ENCODE results near the gene ANAPC5. TPM values are rescaled to one million over a fixed set of nuclear protein-coding genes. Genes with fewer than 3 reads are reported as not detected.
A peak's percentile ranks its signal among the peaks of the same experiment; 100 is the strongest.

ANAPC5 gene
- total RNA-seq, 4 donors from 2014 or later: 84.1 to 128 (median 91.8) TPM

DNA sequence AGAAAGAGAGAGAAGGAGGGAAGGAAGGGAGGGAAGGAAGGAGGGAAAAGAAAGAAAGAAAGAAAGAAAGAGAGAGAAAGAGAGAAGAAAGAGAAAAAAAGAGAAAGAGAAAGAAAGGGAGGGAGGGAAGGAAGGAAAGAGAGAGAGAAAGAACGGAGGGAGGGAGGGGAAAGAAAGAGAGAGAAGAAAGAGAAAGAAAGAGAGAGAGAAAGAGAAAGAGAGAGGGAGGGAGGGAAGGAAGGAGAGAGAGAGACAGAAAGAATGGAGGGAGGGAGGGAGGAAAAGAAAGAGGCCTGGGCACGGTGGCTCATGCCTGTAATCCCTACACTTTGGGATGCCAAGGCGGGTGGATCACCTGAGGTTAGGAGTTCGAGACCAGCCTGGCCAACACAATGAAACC lies 5.1 kb upstream of the ANAPC5 start:
- intact Hi-C loops (cut with DNase I; ENCODE audit: low total_unique reads) (no loop called here), in situ Hi-C loops (cut with MboI; ENCODE audit: low sequenced_read_pairs in 4 of 4) (no loop called here)
- Histone ChIP-seq H3K27ac (no peak overlapping the region), H3K4me1 (peaks cover 0 to 6% of the 10 kb centered on the region in 2 donors), H3K4me3 (no peak overlapping the region), H3K27me3 (no peaks in the 10 kb centered on the region), H3K36me3 (no peaks in the 10 kb centered on the region), H3K9me3 (no peaks in the 10 kb centered on the region)
- ATAC-seq: no peak
- TF ChIP-seq, protein P1, sequence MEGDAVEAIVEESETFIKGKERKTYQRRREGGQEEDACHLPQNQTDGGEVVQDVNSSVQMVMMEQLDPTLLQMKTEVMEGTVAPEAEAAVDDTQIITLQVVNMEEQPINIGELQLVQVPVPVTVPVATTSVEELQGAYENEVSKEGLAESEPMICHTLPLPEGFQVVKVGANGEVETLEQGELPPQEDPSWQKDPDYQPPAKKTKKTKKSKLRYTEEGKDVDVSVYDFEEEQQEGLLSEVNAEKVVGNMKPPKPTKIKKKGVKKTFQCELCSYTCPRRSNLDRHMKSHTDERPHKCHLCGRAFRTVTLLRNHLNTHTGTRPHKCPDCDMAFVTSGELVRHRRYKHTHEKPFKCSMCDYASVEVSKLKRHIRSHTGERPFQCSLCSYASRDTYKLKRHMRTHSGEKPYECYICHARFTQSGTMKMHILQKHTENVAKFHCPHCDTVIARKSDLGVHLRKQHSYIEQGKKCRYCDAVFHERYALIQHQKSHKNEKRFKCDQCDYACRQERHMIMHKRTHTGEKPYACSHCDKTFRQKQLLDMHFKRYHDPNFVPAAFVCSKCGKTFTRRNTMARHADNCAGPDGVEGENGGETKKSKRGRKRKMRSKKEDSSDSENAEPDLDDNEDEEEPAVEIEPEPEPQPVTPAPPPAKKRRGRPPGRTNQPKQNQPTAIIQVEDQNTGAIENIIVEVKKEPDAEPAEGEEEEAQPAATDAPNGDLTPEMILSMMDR (IDR thresholded peaks at IDR 0.05 in 4 of 5, conservative IDR thresholded peaks at IDR 0.05 in 1 of 5): no peak
- no peak for TF ChIP-seq POLR2A (IDR thresholded peaks at IDR 0.05)
- DNase-seq: no peak

DNA sequence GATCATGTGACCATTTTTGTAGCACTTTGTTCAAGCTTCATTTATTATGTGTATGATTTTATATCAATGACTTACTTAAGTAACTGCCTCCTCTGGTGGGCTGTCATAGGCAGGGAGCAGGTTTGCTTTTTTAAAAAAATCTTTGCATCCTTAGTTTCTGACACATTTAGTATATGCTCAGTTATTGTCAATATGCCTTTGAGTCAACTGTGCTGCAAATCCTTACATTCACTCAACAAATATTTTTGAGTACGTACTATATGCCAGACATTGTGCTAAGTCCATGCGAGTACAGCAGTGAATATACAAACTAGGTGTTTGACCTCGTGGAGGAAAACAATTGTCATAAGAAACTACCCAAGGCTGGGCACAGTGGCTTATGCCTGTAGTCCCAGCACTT lies 4.4 kb upstream of the ANAPC5 start:
- Histone ChIP-seq H3K36me3 (no peaks in the 10 kb centered on the region), H3K4me3 (no peak overlapping the region), H3K9me3 (no peaks in the 10 kb centered on the region), H3K27ac (no peak overlapping the region), H3K4me1 (peaks cover under 1 to 6% of the 10 kb centered on the region in 2 donors), H3K27me3 (no peaks in the 10 kb centered on the region)
- no peak for DNase-seq
- intact Hi-C loops (cut with DNase I; ENCODE audit: low total_unique reads) (no loop called here), in situ Hi-C loops (cut with MboI; ENCODE audit: low sequenced_read_pairs in 4 of 4) (no loop called here)
- ATAC-seq: no peak
- no peak for TF ChIP-seq POLR2A (IDR thresholded peaks at IDR 0.05)
- TF ChIP-seq, protein P1 (IDR thresholded peaks at IDR 0.05 in 4 of 5, conservative IDR thresholded peaks at IDR 0.05 in 1 of 5): no peak

DNA sequence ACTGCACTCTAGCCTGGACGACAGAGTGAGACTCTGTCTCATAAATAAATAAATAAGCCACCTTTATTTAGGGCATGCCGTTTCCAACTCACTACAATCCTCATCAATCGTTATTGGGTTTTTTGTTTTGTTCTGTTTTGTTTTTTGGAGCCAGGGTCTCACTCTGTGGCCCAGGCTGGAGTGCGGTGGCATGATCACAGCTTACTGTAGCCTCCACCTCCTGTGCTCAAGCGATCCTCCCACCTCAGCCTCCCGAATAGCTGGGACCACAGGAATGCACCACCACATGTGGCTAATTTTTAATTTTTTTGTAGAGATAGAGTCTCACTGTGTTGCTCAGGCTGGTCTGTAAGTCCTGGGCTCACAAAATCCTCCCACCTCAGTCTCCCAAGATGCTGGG lies 3.6 kb upstream of the ANAPC5 start:
- intact Hi-C loops (cut with DNase I; ENCODE audit: low total_unique reads): no loop called here
- Histone ChIP-seq H3K36me3 (no peaks in the 10 kb centered on the region), H3K9me3 (no peaks in the 10 kb centered on the region), H3K4me3 (no peak overlapping the region), H3K4me1 (peaks cover 9 to 15% of the 10 kb centered on the region in 2 donors), H3K27ac (no peak overlapping the region), H3K27me3 (no peaks in the 10 kb centered on the region)
- DNase-seq (no peak), ATAC-seq (no peak)
- in situ Hi-C loops (cut with MboI; ENCODE audit: low sequenced_read_pairs in 4 of 4): no loop called here
- no peak for TF ChIP-seq POLR2A (IDR thresholded peaks at IDR 0.05)
- TF ChIP-seq, protein P1 (IDR thresholded peaks at IDR 0.05 in 4 of 5, conservative IDR thresholded peaks at IDR 0.05 in 1 of 5): no peak

DNA sequence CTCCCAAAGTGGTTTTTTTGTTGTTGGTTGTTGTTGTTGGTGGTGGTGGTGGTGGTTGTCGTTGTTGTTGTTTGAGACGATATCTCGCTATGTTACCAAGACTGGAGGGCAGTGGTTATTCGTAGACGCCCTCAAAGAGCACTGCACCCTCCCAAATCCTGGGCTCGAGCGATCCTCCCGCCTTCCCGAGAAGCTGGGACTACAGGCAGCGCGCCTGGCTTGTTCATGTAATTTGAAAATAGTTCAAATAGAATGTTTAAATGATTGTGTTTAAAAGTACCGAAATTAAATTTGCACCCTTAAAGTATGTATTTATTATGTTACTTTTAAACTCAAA lies 439 bp upstream of the ANAPC5 start:
- no peak for TF ChIP-seq POLR2A (IDR thresholded peaks at IDR 0.05)
- TF ChIP-seq, protein P1 (IDR thresholded peaks at IDR 0.05 in 4 of 5, conservative IDR thresholded peaks at IDR 0.05 in 1 of 5): no peak
- Histone ChIP-seq H3K27ac (peak overlapping the region; percentile 81 to 89 (median 89)), H3K9me3 (no peaks in the 10 kb centered on the region), H3K27me3 (no peaks in the 10 kb centered on the region), H3K36me3 (no peaks in the 10 kb centered on the region), H3K4me1 (peaks cover 11 to 18% of the 10 kb centered on the region in 2 donors), H3K4me3 (peak overlapping the region; percentile 76 to 97 (median 86))
- in situ Hi-C loops (cut with MboI; ENCODE audit: low sequenced_read_pairs in 4 of 4) (no loop called here), intact Hi-C loops (cut with DNase I; ENCODE audit: low total_unique reads) (loop anchor here (1.0 to 5.0 kb wide), 4 partner anchors 17 to 115 kb away; no protein-coding TSS in a partner anchor)
- DNase-seq: no peak
- peak; percentile 34 to 49 for ATAC-seq

DNA sequence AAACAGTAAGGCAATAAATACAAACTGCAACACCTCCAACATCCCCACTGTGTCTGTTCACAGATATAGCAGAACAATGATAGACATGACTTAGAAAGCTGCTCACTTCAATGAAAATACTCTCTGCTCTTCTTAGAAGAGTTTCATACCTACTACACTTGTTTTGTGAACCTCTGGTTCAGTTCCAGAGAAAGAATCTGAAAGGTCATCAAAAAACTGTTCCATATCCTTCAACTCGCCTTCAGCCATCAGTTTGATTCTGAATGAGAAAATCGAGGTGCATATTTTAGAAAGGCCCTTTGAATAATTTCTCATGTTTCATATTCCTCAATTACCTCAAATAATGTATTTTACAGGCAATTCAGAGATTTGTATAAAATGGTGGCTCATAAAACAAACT lies 5.5 kb downstream of the ANAPC5 start:
- Histone ChIP-seq H3K4me3 (no peak overlapping the region), H3K27ac (no peak overlapping the region), H3K4me1 (peaks cover 11 to 12% of the 10 kb centered on the region in 2 donors), H3K27me3 (no peaks in the 10 kb centered on the region), H3K9me3 (no peaks in the 10 kb centered on the region), H3K36me3 (peaks cover 0 to 51% of the 10 kb centered on the region in 2 donors)
- in situ Hi-C loops (cut with MboI; ENCODE audit: low sequenced_read_pairs in 4 of 4) (no loop called here), intact Hi-C loops (cut with DNase I; ENCODE audit: low total_unique reads) (no loop called here)
- ATAC-seq (no peak), DNase-seq (no peak)
- TF ChIP-seq, protein P1 (IDR thresholded peaks at IDR 0.05 in 4 of 5, conservative IDR thresholded peaks at IDR 0.05 in 1 of 5): no peak
- no peak for TF ChIP-seq POLR2A (IDR thresholded peaks at IDR 0.05)
